Mucosa of stomach (tissue), 1 donor: Measurements from ENCODE around the gene PKHD1.

ENCODE experiments used
- H3K27me3 ChIP-seq: one replicate; pipeline ENCODE4 v1.7.0; 2013; ENCODE audit warnings: mild to moderate bottlenecking, low read length; ENCODE audit not compliant: control insufficient read depth, insufficient read depth
- H3K36me3 ChIP-seq: one replicate; pipeline ENCODE4 v1.7.0; 2013; ENCODE audit warnings: low read length; ENCODE audit not compliant: control insufficient read depth, insufficient read depth
- H3K4me1 ChIP-seq: one replicate; pipeline ENCODE4 v1.7.0; 2013; ENCODE audit warnings: mild to moderate bottlenecking, low read length; ENCODE audit not compliant: control insufficient read depth, insufficient read depth
- H3K4me3 ChIP-seq: one replicate; pipeline ENCODE4 v1.7.0; 2013; ENCODE audit warnings: low read length
- H3K9ac ChIP-seq: one replicate; pipeline ENCODE4 v1.7.0; 2013; ENCODE audit warnings: mild to moderate bottlenecking, low read length, moderate library complexity
- H3K9me3 ChIP-seq: one replicate; pipeline ENCODE4 v1.7.0; 2013; ENCODE audit warnings: mild to moderate bottlenecking, low read length, moderate library complexity; ENCODE audit not compliant: control insufficient read depth
- donor health status: Pancreatic carcinoma.

Gene PKHD1

DNA sequence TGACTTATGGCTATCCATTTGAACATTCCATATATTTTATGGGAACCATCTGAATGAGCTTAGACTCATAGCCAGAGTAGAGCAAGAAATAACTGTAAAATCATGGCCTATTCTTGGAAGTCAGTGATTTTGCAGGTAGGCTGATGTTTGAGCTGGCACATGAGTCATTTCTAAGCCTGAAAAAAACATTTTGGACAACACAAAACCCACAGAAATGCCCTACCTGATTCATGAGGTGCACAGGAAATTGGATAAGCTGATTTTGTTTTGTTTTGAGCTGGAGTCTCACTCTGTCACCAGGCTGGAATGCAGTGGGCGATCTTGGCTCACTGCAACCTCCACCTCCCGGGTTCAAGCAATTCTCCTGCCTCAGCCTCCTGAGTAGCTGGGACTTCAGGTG lies 443.0 kb downstream of the PKHD1 start:
- Histone ChIP-seq H3K9ac (no peak overlapping the region), H3K36me3 (no peaks in the 10 kb centered on the region), H3K27me3 (no peaks in the 10 kb centered on the region), H3K4me3 (no peak overlapping the region), H3K9me3 (no peaks in the 10 kb centered on the region), H3K4me1 (no peaks in the 10 kb centered on the region)

DNA sequence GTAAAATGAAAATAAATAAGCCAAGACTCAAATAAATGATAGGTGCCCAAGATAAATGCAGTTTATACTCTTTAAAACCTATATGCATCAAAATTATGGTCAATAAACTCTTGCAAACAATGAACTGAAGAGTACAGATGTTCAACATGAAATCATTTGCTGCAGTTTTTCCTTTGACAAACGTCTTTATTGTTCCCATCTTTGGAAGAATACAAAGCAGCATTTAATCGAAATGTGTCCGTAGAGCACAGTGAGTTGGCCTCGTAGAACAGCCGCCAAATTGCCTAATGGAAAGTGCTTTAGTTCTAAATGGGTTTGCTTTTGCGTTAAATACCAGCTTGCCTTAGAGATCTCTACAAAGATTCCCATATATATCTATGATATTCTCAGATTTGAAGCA lies 447.4 kb downstream of the PKHD1 start:
- Histone ChIP-seq H3K36me3 (no peaks in the 10 kb centered on the region), H3K4me1 (no peaks in the 10 kb centered on the region), H3K9ac (no peak overlapping the region), H3K27me3 (no peaks in the 10 kb centered on the region), H3K4me3 (no peak overlapping the region), H3K9me3 (no peaks in the 10 kb centered on the region)

DNA sequence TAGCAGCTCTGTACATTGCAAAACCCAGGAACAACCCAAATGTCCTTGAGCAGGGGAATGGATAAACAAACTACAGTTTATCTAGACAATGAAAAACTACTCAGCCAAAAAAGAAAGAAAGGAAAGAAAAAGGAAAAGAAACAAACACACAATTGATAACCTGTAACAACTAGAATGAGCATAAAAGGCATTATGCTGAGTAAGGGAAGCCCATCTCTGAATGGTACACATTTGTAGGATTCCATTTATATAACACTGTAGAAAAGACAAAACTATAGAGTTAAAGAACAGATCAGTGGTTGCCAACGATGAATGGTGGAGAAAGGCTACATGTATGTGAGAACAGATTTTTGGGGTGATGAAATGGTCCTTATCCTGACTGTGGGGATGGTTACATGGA lies 454.0 kb downstream of the PKHD1 start:
- H3K9ac ChIP-seq: no peak overlapping the region
- H3K27me3 ChIP-seq: no peaks in the 10 kb centered on the region
- H3K36me3 ChIP-seq: no peaks in the 10 kb centered on the region
- no peaks in the 10 kb centered on the region for H3K4me1 ChIP-seq
- H3K4me3 ChIP-seq: no peak overlapping the region
- no peaks in the 10 kb centered on the region for H3K9me3 ChIP-seq

DNA sequence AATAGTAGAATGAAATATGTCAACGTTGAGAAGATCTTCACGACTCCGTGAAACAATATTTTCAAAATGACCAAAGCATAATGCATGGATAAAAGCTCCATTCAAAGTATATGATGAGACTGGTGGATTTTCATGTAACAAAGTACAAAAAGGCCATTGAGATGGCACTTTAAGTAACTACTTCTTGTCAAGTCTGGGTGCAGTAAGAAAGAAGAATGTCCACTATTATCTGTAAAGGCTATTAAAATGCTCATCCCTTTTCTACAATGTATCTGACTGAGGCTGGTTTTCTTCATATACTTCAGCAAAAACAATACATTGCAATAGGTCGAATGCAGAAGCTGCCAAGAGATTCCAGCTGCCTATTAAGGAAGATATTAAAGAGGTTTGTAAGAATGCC lies 457.4 kb downstream of the PKHD1 start:
- H3K4me3 ChIP-seq: no peak overlapping the region
- H3K9me3 ChIP-seq: no peaks in the 10 kb centered on the region
- no peaks in the 10 kb centered on the region for H3K27me3 ChIP-seq
- H3K36me3 ChIP-seq: no peaks in the 10 kb centered on the region
- no peak overlapping the region for H3K9ac ChIP-seq
- no peaks in the 10 kb centered on the region for H3K4me1 ChIP-seq

DNA sequence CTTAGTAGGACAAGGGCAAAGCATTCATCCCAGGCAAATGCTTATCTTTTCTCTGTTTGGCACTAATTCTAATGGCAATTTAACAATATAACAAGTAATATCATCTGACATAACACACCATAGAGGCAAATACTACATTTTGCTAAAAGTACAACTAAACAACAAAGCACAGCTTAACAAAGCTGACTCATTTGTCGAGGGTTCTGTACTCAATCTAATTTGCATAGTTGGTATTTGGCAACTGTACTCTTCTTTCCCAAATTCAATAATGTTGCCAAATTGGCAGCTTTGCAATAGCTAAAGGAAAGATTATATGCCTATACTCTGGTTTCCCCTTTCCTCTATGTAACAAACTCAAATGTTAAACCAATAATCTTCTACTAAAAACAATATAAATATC lies 461.0 kb downstream of the PKHD1 start:
- Histone ChIP-seq H3K36me3 (no peaks in the 10 kb centered on the region), H3K4me3 (no peak overlapping the region), H3K9ac (no peak overlapping the region), H3K9me3 (no peaks in the 10 kb centered on the region), H3K27me3 (no peaks in the 10 kb centered on the region), H3K4me1 (no peaks in the 10 kb centered on the region)

DNA sequence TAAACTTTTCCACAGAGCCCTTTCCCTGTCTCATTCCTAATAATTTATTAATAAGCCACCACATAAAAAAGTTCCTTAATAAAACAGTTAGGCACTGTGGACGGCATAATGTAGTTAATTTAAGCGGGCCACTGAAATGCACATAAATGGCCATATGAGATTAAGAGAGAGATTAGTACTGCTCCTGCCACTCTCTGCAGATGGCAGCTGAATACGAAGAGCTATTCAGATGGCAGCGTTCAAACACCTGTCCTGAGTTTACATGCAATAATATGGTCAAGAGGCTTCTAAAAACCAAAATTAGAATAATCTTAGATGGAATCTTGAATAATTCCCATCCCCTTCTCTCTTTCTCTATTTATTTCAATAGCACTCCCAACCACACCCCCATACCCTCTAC lies 461.8 kb downstream of the PKHD1 start:
- H3K36me3 ChIP-seq: no peaks in the 10 kb centered on the region
- H3K27me3 ChIP-seq: no peaks in the 10 kb centered on the region
- H3K4me1 ChIP-seq: no peaks in the 10 kb centered on the region
- no peak overlapping the region for H3K9ac ChIP-seq
- H3K4me3 ChIP-seq: no peak overlapping the region
- H3K9me3 ChIP-seq: no peaks in the 10 kb centered on the region

DNA sequence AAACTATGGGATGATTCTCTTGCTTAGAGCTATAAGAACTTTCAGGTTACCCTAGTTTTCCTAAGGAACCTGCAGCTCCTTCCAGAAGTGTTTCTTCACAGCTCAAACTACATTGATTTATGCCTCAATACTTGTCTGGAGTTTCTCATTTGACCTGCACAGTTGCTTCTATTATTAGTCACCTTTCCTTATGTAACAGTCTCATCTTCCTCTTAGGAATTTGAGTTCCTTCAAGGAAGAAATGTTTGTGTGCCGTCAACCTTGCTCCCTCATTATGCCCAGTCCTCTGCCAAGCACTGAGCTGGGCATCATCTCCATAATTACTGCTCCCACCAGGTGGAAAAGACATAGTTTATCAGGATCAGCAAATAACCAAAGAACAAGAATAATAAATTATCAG lies 466.4 kb downstream of the PKHD1 start:
- Histone ChIP-seq H3K36me3 (no peaks in the 10 kb centered on the region), H3K4me1 (peaks cover 12% of the 10 kb centered on the region), H3K27me3 (no peaks in the 10 kb centered on the region), H3K9me3 (no peaks in the 10 kb centered on the region), H3K4me3 (no peak overlapping the region), H3K9ac (no peak overlapping the region)

DNA sequence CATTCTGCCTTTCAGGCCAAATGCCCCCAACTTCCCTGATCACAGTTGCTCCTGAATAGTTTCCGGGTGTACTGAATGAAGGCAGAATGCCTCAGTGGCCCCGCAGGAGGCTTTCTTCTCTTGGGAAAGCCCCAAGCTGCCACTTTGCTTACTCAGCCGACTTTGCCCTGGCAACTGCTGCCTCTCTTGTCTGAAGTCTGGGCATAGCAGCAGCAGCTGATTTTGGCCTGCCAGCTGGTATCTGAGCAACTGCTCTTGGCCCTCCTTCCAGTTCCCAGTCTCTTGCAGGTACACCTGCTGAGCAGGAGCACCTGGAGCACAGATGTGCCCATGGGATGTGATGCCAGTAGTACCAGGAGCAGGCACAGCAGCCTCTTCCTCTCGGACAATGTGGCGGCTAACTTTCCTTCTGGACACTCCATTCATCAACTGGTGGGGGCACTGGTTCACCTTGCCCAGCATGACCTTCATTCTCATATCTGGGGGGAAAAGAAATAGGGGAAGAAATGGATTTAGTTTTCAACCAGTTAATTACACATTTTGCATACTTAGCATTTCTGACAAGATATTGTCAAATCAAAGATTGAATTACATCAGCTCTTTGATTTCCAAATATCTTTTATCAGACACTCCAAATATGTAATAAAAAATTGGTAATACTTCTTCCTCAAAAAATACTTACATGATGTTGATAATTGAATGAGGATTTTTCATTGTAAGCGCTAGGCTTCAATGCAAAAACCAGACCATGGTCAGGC lies 468.2 kb downstream of the PKHD1 start:
- Histone ChIP-seq H3K9me3 (no peaks in the 10 kb centered on the region), H3K9ac (no peak overlapping the region), H3K4me1 (peaks cover 14% of the 10 kb centered on the region), H3K4me3 (no peak overlapping the region), H3K27me3 (no peaks in the 10 kb centered on the region), H3K36me3 (no peaks in the 10 kb centered on the region)

DNA sequence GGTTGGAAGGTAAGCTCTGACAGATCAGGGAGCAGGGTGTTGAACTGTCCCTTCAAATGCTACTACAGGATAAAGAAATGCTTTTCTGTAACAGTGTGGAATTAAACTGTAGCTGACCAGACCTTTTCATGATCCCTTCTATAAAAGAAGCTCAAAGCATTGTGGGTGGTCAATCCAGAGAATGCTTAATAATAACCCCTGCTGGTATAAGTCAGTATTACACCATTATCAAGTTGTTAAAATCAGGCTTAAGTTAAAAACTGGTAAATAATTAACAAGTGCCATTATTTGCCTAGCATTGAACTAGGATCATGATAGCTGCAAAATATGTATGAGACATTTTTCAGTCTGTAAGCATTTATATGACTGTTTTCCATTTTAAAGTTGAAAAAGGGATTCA lies 468.9 kb downstream of the PKHD1 start:
- Histone ChIP-seq H3K27me3 (no peaks in the 10 kb centered on the region), H3K4me1 (peaks cover 19% of the 10 kb centered on the region), H3K4me3 (no peak overlapping the region), H3K9me3 (no peaks in the 10 kb centered on the region), H3K9ac (no peak overlapping the region), H3K36me3 (no peaks in the 10 kb centered on the region)

DNA sequence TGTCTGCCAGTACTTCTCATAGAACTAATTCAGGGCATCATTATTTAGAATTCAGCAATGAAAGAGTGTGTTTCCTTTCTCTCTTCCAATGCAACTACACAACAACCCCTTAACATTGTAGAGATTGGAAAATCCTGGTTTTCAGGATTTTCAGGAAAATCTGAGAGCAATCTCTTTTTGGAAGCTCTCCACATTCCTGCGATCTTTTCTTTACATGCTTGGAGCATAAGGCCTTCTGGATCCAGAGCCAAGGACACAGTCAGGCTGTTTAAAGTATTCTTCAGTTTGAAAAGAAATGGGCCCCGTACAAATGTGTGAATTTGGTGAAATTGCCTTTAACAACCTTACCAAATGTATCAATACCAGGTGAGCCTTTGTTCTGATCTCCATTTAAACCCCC lies 469.7 kb downstream of the PKHD1 start:
- Histone ChIP-seq H3K4me1 (peaks cover 19% of the 10 kb centered on the region), H3K9ac (no peak overlapping the region), H3K4me3 (no peak overlapping the region), H3K27me3 (no peaks in the 10 kb centered on the region), H3K36me3 (no peaks in the 10 kb centered on the region), H3K9me3 (no peaks in the 10 kb centered on the region)

DNA sequence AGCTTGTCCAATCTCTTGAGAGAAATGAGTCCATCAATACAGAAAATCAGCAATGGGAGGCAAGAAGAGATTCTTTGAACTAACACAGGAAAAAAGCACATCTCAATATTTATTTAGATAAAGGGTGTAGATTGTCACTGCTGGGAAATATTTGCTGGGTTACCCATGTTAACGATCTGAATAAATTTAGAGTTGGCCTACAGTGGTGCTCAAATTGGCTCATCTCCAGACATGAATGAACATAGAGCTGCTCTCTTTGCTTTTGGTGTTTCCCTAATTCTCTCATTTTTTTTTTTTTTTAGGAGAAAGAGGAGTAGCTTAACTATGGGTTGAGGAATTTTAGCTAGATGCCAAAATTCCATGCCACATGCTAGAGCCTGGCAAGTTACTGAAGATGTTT lies 471.2 kb downstream of the PKHD1 start:
- H3K36me3 ChIP-seq: no peaks in the 10 kb centered on the region
- H3K9me3 ChIP-seq: no peaks in the 10 kb centered on the region
- H3K4me1 ChIP-seq: peaks cover 19% of the 10 kb centered on the region
- H3K27me3 ChIP-seq: no peaks in the 10 kb centered on the region
- H3K4me3 ChIP-seq: no peak overlapping the region
- no peak overlapping the region for H3K9ac ChIP-seq

DNA sequence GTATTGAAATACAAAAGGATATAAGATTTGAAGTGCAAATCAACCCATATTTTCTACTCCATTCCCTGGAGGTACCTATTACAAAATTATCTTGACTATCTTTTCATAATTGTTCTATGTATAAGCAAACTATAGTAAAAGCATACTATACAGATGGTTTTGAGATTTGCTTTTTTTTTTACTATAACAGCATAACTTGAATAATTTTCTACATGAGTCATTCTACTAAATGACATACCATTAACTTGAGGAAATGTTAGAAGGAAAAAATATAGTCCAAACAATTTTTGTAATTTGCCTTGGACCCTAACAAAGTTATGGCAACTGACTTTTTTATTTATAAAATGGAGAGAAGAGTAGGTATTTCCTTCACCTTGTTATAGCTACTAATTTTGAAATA lies 472.7 kb downstream of the PKHD1 start:
- Histone ChIP-seq H3K9ac (no peak overlapping the region), H3K27me3 (no peaks in the 10 kb centered on the region), H3K9me3 (no peaks in the 10 kb centered on the region), H3K4me1 (peaks cover 19% of the 10 kb centered on the region), H3K4me3 (no peak overlapping the region), H3K36me3 (no peaks in the 10 kb centered on the region)

DNA sequence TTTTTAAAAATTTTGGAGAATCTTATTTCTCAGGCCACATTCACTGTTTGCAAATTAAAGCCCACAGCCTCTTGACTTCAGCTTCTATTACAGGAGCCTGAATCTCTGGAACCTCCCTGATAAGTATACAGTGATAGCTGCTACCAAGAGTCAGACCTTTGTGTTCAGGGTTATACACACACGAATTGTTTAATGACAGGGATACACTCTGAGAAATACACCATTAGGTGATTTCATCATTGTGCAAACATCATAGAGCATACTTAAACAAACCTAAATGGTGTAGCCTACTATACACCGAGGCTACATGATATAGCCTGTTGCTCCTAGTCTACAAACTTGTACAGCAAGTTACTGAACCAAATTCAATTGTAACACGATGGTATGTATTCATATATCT lies 473.9 kb downstream of the PKHD1 start:
- no peaks in the 10 kb centered on the region for H3K9me3 ChIP-seq
- H3K9ac ChIP-seq: no peak overlapping the region
- no peaks in the 10 kb centered on the region for H3K27me3 ChIP-seq
- H3K4me3 ChIP-seq: no peak overlapping the region
- H3K36me3 ChIP-seq: no peaks in the 10 kb centered on the region
- H3K4me1 ChIP-seq: peaks cover 10% of the 10 kb centered on the region
